Fibroblast of pulmonary artery (primary cell): ENCODE data around the gene ADRA1B.

Source experiments
- DNase-seq: peaks from one replicate; pipeline ENCODE4 v3.0.0-alpha.2; 2010; ENCODE audit warnings: low read depth
- H3K4me3 ChIP-seq: replicated peaks from 2 replicates; pipeline ENCODE4 v1.5.1; 2011; ENCODE audit warnings: low read depth, mild to moderate bottlenecking, control low read depth, low read length, moderate library complexity
- CTCF ChIP-seq: IDR thresholded peaks from 2 replicates; pipeline ENCODE4 v1.5.1; 2011; ENCODE audit warnings: mild to moderate bottlenecking, control low read depth, low read length, inconsistent platforms; ENCODE audit errors: missing control alignments

ADRA1B gene

GRCh38 chr5:159901772-159902171, 14.5 kb upstream of the ADRA1B start:
- no peak for TF ChIP-seq CTCF
- no peak overlapping the region for H3K4me3 ChIP-seq
- no peak for DNase-seq

- no peak for TF ChIP-seq CTCF
- DNase-seq, result peak; percentile 82
- H3K4me3 ChIP-seq, result no peak overlapping the region
These were observed 13.7 kb upstream of the ADRA1B start for GRCh38 chr5:159902444-159903121.

- DNase-seq, result peak; percentile 46
- no peak for TF ChIP-seq CTCF
- H3K4me3 ChIP-seq, result no peak overlapping the region
These were observed 13.2 kb upstream of the ADRA1B start for GRCh38 chr5:159903131-159903530.

GRCh38 chr5:159904874-159905273, 11.4 kb upstream of the ADRA1B start:
- DNase-seq, result no peak
- no peak overlapping the region for H3K4me3 ChIP-seq
- TF ChIP-seq CTCF, result no peak

GRCh38 chr5:159905496-159905895, 10.8 kb upstream of the ADRA1B start:
- no peak overlapping the region for H3K4me3 ChIP-seq
- peak; percentile 60 for DNase-seq
- TF ChIP-seq CTCF, result no peak

GRCh38 chr5:159906463-159906862, 9.8 kb upstream of the ADRA1B start:
- no peak for DNase-seq
- no peak overlapping the region for H3K4me3 ChIP-seq
- TF ChIP-seq CTCF, result no peak

- no peak overlapping the region for H3K4me3 ChIP-seq
- DNase-seq, result no peak
- TF ChIP-seq CTCF, result no peak
These were observed 9.3 kb upstream of the ADRA1B start for GRCh38 chr5:159906943-159907342.
